WERI-Rb-1 (cell line): ENCODE results near the gene CDCP2.
"Not testable (repeated sequence)": the region's sequence is repeated elsewhere in the genome, so short reads cannot be mapped to it uniquely, and the experiment has no call there.

Experiments
- DNase-seq: peaks from one replicate; pipeline ENCODE4 v3.0.0-alpha.2; 2020
- H3K27ac ChIP-seq: fragments of 250-450 bp; sonication (Bioruptor Pico); 2 replicates; pipeline ENCODE4 v1.5.1; 2020; ENCODE audit warnings: mild to moderate bottlenecking, moderate library complexity
- H3K27me3 ChIP-seq: fragments of 250-450 bp; sonication (Bioruptor Pico); 2 replicates; pipeline ENCODE4 v1.5.1; 2021; ENCODE audit warnings: mild to moderate bottlenecking, low read depth, moderate library complexity; ENCODE audit not compliant: insufficient read depth, severe bottlenecking
- H3K36me3 ChIP-seq: fragments of 250-450 bp; sonication (Bioruptor Pico); 2 replicates; pipeline ENCODE4 v1.5.1; 2020; ENCODE audit warnings: mild to moderate bottlenecking, moderate library complexity
- H3K4me3 ChIP-seq: 2 replicates; pipeline ENCODE4 v1.5.1; 2011; ENCODE audit warnings: low read depth, mild to moderate bottlenecking, control low read depth, low read length
- H3K9me3 ChIP-seq: fragments of 250-450 bp; sonication (Bioruptor Pico); 2 replicates; pipeline ENCODE4 v1.5.1; 2021; ENCODE audit warnings: mild to moderate bottlenecking, moderate library complexity; ENCODE audit not compliant: severe bottlenecking
- TF ChIP-seq, protein P1 (sequence below): IDR thresholded peaks from 2 replicates; pipeline ENCODE4 v1.5.1; 2011; ENCODE audit warnings: low read depth, mild to moderate bottlenecking, control low read depth, inconsistent platforms, low read length

The CDCP2 gene

DNA sequence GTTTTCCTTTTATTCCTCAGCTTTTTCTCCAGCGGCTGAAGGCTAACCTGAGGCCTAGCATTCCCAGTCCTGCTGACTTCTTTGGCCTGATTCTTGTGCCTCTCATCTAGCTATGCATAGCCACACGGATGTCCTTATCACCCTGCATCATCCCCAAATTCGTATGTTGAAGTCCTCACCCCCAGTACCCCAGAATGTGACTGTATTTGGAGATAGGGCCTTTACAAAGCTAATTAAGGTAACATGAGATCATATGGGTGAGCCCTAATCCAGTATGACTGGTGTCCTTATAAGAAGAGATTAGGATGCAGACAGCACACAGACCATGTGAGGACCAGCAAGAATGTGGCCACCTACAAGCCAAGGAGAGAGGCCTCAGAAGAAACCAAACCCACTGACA is 44.6 kb downstream of the CDCP2 start:
- TF ChIP-seq, protein P1, sequence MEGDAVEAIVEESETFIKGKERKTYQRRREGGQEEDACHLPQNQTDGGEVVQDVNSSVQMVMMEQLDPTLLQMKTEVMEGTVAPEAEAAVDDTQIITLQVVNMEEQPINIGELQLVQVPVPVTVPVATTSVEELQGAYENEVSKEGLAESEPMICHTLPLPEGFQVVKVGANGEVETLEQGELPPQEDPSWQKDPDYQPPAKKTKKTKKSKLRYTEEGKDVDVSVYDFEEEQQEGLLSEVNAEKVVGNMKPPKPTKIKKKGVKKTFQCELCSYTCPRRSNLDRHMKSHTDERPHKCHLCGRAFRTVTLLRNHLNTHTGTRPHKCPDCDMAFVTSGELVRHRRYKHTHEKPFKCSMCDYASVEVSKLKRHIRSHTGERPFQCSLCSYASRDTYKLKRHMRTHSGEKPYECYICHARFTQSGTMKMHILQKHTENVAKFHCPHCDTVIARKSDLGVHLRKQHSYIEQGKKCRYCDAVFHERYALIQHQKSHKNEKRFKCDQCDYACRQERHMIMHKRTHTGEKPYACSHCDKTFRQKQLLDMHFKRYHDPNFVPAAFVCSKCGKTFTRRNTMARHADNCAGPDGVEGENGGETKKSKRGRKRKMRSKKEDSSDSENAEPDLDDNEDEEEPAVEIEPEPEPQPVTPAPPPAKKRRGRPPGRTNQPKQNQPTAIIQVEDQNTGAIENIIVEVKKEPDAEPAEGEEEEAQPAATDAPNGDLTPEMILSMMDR: no peak
- H3K36me3 ChIP-seq: no peaks in the 10 kb centered on the region
- peak overlapping the region; percentile 81 for H3K27ac ChIP-seq
- DNase-seq: peak; percentile 44
- H3K27me3 ChIP-seq: no peaks in the 10 kb centered on the region
- H3K4me3 ChIP-seq: no peak overlapping the region
- no peaks in the 10 kb centered on the region for H3K9me3 ChIP-seq

DNA sequence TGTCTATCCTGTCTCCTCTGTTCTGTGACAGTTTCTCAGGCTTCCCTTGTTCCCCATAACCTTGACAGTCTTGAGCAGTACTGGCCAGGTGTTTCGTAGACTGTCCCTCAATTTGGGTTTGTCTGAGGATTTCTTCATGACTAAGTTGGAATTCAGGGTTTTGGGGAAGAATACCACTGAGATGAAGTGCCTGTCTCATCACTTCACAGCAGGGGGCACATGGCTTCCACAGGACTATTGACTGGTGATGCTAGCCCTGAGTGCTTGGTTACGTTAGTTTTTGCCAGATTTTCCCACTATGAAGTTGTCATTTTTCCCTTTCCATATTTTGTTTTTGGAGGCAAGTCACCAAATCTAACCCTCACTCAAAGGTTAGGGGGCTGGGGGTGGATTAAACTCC is 45.7 kb downstream of the CDCP2 start:
- Histone ChIP-seq H3K36me3 (no peaks in the 10 kb centered on the region), H3K27me3 (no peaks in the 10 kb centered on the region), H3K27ac (no peak overlapping the region), H3K4me3 (no peak overlapping the region), H3K9me3 (no peaks in the 10 kb centered on the region)
- TF ChIP-seq, protein P1: peak; percentile 39; the same call in 1 of the 2 replicates
- no peak for DNase-seq

DNA sequence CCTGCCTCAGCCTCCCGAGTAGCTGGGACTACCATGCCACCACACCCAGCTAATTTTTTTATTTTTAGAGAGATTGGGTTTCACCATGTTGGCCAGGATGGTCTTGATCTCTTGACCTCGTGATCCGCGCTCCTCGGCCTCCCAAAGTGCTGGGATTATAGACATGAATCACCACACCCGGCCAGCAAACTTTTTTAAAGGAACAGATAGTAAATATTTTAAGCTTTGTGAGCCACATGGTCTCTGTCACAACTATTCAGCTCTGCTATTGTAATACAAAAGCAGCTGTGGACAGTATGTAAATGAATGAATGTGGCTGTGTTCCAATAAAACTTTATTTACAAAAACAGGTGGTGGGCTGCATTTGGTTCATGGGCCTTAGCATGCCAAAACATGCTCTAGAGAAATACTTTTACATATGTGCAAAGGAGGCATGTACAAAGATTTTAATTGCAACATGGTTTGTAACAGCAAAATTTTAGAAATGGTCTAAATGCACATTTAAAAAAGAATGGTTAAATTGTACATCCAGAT is 47.0 kb downstream of the CDCP2 start:
- Histone ChIP-seq H3K9me3 (no peaks in the 10 kb centered on the region), H3K4me3 (no peak overlapping the region), H3K36me3 (no peaks in the 10 kb centered on the region), H3K27me3 (no peaks in the 10 kb centered on the region), H3K27ac (no peak overlapping the region)
- TF ChIP-seq, protein P1: no peak
- DNase-seq: no peak

DNA sequence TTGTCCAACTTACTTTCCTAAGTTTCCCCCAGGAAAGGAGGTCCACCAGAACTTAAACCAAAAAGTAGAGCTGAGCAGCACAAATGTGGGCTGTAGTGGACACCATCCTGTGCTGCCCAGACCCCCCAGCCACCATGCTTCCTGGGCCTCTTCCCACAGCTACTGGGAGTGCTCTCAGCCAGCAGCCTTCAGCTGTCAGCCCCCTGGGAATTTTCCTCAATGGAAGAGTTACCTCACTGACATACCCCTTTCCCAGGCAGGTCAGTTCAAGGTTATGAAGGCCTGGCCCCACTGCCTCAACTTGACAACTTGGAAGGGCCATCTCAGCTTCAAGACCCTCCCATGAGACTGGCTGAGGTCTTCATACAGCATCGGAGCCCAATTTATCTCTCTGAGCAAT is 47.7 kb downstream of the CDCP2 start:
- Histone ChIP-seq H3K9me3 (no peaks in the 10 kb centered on the region), H3K4me3 (no peak overlapping the region), H3K27me3 (no peaks in the 10 kb centered on the region), H3K27ac (no peak overlapping the region), H3K36me3 (no peaks in the 10 kb centered on the region)
- DNase-seq: no peak
- TF ChIP-seq, protein P1: no peak

DNA sequence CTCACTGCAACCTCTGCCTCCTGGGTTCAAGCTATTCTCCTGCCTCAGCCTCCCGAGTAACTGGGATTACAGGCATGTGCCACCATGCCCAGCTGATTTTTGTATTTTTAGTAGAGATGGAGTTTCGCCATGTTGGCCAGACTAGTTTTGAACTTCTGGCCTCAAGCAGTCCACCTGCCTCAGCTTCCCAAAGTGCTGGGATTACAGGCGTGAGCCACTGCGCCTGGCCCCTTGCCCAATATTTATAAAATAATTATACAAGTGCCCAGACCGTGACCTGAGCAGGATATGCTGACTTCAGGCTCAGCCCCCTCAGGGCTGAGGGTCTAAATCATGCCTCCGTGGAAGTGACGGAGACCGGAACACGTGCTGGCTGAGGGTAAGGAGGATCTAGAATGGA is 48.2 kb downstream of the CDCP2 start:
- not testable (repeated sequence) for H3K27me3 ChIP-seq, H3K9me3 ChIP-seq, DNase-seq, H3K4me3 ChIP-seq, H3K36me3 ChIP-seq, H3K27ac ChIP-seq

DNA sequence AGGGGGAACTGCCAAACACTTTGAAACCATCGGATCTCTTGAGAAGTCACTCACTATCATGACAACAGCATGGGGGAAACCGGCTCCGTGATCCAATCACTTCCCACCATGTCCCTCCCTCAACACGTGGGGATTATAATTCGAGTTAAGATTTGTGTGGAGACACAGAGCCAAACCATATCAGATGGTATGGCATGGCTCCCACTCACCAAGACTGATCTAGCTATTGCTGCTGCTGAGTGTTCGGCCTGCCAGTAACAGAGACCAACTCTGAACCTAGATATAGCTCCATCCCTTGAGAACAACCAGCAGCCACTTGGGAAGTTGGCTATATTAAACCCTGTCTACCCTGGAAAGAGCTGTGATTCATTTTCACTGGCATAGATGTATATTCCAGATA is 49.4 kb downstream of the CDCP2 start:
- Histone ChIP-seq H3K27ac (no peak overlapping the region), H3K9me3 (no peaks in the 10 kb centered on the region), H3K27me3 (no peaks in the 10 kb centered on the region), H3K4me3 (no peak overlapping the region), H3K36me3 (no peaks in the 10 kb centered on the region)
- TF ChIP-seq, protein P1: no peak
- DNase-seq: no peak
